Putamen (tissue), 1 donor: ENCODE results near the gene TENT4A.
"Not testable (repeated sequence)": the region's sequence is repeated elsewhere in the genome, so short reads cannot be mapped to it uniquely, and the experiment has no call there.

ENCODE experiments used
- DNase-seq: peaks from one replicate; pipeline ENCODE4 v3.0.0-alpha.2; 2016; ENCODE audit warnings: low spot score

TENT4A gene

GRCh38 chr5:6713274-6714225 lies at the start of gene TENT4A:
TSS of gene TENT4A (plus strand) at chr5:6713432. CDS start at chr5:6713984, 552 bp downstream.
- DNase-seq = no peak

GRCh38 chr5:6666762-6667161 lies 46.5 kb upstream of the TENT4A start:
- DNase-seq = no peak

- DNase-seq = no peak
Observed at GRCh38 chr5:6667648-6668047, 45.6 kb upstream of the TENT4A start.

- not testable (repeated sequence) for DNase-seq
Observed at GRCh38 chr5:6668717-6669116, 44.5 kb upstream of the TENT4A start.

GRCh38 chr5:6673031-6673430 lies 40.2 kb upstream of the TENT4A start:
- no peak for DNase-seq

GRCh38 chr5:6673963-6674362 lies 39.3 kb upstream of the TENT4A start:
- no peak for DNase-seq

- DNase-seq = no peak
Observed at GRCh38 chr5:6674421-6674820, 38.8 kb upstream of the TENT4A start.

GRCh38 chr5:6674886-6675285 lies 38.3 kb upstream of the TENT4A start:
- no peak for DNase-seq

GRCh38 chr5:6675784-6676491 lies 37.3 kb upstream of the TENT4A start:
- DNase-seq = no peak

GRCh38 chr5:6676702-6677101 lies 36.5 kb upstream of the TENT4A start:
- no peak for DNase-seq

- DNase-seq = no peak
Observed at GRCh38 chr5:6678385-6678784, 34.8 kb upstream of the TENT4A start.

GRCh38 chr5:6680922-6681321 lies 32.3 kb upstream of the TENT4A start:
- DNase-seq = no peak

GRCh38 chr5:6681682-6682081 lies 31.6 kb upstream of the TENT4A start:
- DNase-seq = no peak

- no peak for DNase-seq
Observed at GRCh38 chr5:6682239-6682638, 31.0 kb upstream of the TENT4A start.

GRCh38 chr5:6683241-6683640 lies 30.0 kb upstream of the TENT4A start:
- DNase-seq = no peak

- DNase-seq = no peak
Observed at GRCh38 chr5:6684075-6684474, 29.2 kb upstream of the TENT4A start.

GRCh38 chr5:6686501-6686900 lies 26.7 kb upstream of the TENT4A start:
- DNase-seq = no peak

- DNase-seq = no peak
Observed at GRCh38 chr5:6686915-6687409, 26.3 kb upstream of the TENT4A start.

GRCh38 chr5:6687505-6687904 lies 25.7 kb upstream of the TENT4A start:
- no peak for DNase-seq

GRCh38 chr5:6692906-6693305 lies 20.3 kb upstream of the TENT4A start:
- no peak for DNase-seq

GRCh38 chr5:6698696-6699095 lies 14.5 kb upstream of the TENT4A start:
- DNase-seq = no peak

- DNase-seq = no peak
Observed at GRCh38 chr5:6699357-6699756, 13.9 kb upstream of the TENT4A start.

- DNase-seq = no peak
Observed at GRCh38 chr5:6700074-6700684, 13.1 kb upstream of the TENT4A start.
